HG03135 (cell line): ENCODE data around the gene MEIS2.

Source experiments
- ATAC-seq: cut with Tn5 transposase; IDR thresholded peaks from one replicate; pipeline ENCODE4 v1.9.1; 2021; ENCODE audit warnings: mild to moderate bottlenecking, moderate library complexity; ENCODE audit not compliant: unreplicated experiment

MEIS2 gene

GRCh38 chr15:36940219-36940618, 160.1 kb downstream of the MEIS2 start:
- no peak for ATAC-seq

- ATAC-seq, result no peak
Measured at GRCh38 chr15:36938764-36939163, 161.6 kb downstream of the MEIS2 start.

GRCh38 chr15:36938131-36938530, 162.2 kb downstream of the MEIS2 start:
- ATAC-seq, result no peak

- ATAC-seq, result no peak
Measured at GRCh38 chr15:36936613-36937012, 163.7 kb downstream of the MEIS2 start.

- no peak for ATAC-seq
Measured at GRCh38 chr15:36933255-36933990, 166.9 kb downstream of the MEIS2 start.

GRCh38 chr15:36932070-36932469, 168.3 kb downstream of the MEIS2 start:
- no peak for ATAC-seq

- no peak for ATAC-seq
Measured at GRCh38 chr15:36931434-36931833, 168.9 kb downstream of the MEIS2 start.

- no peak for ATAC-seq
Measured at GRCh38 chr15:36926427-36926825, 173.9 kb downstream of the MEIS2 start.

- ATAC-seq, result no peak
Measured at GRCh38 chr15:36925653-36926426, 174.5 kb downstream of the MEIS2 start.

- no peak for ATAC-seq
Measured at GRCh38 chr15:36925049-36925448, 175.3 kb downstream of the MEIS2 start.

- no peak for ATAC-seq
Measured at GRCh38 chr15:36924034-36924433, 176.3 kb downstream of the MEIS2 start.

GRCh38 chr15:36921484-36922091, 178.8 kb downstream of the MEIS2 start:
- no peak for ATAC-seq

GRCh38 chr15:36917411-36918267, 182.7 kb downstream of the MEIS2 start:
- ATAC-seq, result no peak

- no peak for ATAC-seq
Measured at GRCh38 chr15:36914960-36915808, 185.2 kb downstream of the MEIS2 start.

GRCh38 chr15:36914466-36914865, 185.9 kb downstream of the MEIS2 start:
- no peak for ATAC-seq

- no peak for ATAC-seq
Measured at GRCh38 chr15:36912311-36912712, 188.0 kb downstream of the MEIS2 start.

- no peak for ATAC-seq
Measured at GRCh38 chr15:36911322-36911944, 188.9 kb downstream of the MEIS2 start.

GRCh38 chr15:36908991-36909390, 191.4 kb downstream of the MEIS2 start:
- ATAC-seq, result no peak

- no peak for ATAC-seq
Measured at GRCh38 chr15:36907295-36907694, 193.1 kb downstream of the MEIS2 start.

GRCh38 chr15:36905908-36906307, 194.4 kb downstream of the MEIS2 start:
- ATAC-seq, result no peak
